ENCODE data around the gene MMEL1. TPM values are rescaled to one million over a fixed set of nuclear protein-coding genes. Genes with fewer than 3 reads are reported as not detected.

Gene MMEL1
- total and polyA plus RNA-seq, 2 of the 13 experiments (the other 11 are each of a cell fraction or from before 2014, with no cell fraction given), result 0.48 TPM; not detected in 1

DNA sequence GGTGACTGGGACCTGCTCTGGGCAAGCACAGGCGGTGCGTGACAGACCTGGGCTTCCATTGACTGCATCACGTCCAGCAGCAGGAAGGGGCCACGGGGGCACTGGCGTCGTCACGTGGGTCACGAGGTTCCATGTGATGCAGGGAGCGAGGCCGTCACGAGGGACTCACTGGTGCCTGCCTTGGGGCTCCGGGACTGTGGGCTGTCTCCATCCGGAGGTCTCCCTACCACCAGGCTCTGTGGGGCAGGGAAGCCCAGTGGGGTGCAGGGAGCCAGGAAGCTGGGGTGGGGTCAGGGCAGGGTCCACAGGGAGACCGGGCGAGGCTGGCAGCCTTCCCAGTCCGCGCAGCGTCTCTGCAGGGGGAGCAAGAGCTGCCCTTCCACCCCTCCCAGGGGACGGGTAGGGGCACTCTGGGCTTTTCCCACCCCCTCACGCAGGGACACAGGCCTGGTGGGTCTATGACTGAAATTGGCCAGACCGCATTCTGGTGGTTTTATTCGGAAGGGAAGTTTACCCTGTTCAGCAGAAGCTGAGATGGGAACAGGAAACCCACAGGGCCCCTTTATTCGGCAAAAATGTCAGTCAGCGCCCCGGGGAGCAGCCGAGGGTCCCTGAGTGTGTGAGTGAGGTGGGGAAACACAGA lies 77.1 kb downstream of the MMEL1 start (continued):
- TF ChIP-seq GPN1 (CRISPR knock-in tag; IDR thresholded peaks at IDR 0.05; ENCODE audit: borderline replicate concordance), result no peak
- TF ChIP-seq TAF15 (IDR thresholded peaks at IDR 0.05; ENCODE audit: low read depth, low read length, poor library complexity, severe bottlenecking), result no peak
- no peak for TF ChIP-seq PCBP1 (IDR thresholded peaks at IDR 0.05; ENCODE audit: borderline replicate concordance, low read depth, low read length)
- no peak for TF ChIP-seq SIX4 (CRISPR knock-in tag; IDR thresholded peaks at IDR 0.05)
- no peak for TF ChIP-seq ZNF703 (CRISPR knock-in tag; IDR thresholded peaks at IDR 0.05; ENCODE audit: borderline replicate concordance)
- TF ChIP-seq DNMT1 (CRISPR knock-in tag; IDR thresholded peaks at IDR 0.05), result no peak
- no peak for TF ChIP-seq HNRNPK (IDR thresholded peaks at IDR 0.05; ENCODE audit: low read depth, low read length, poor library complexity, severe bottlenecking)
- no peak; the same call in 1 of the 2 replicates for TF ChIP-seq ZNF691 (CRISPR knock-in tag; IDR thresholded peaks at IDR 0.05; ENCODE audit: borderline replicate concordance, low read depth)
- TF ChIP-seq ZNF530 (CRISPR knock-in tag; IDR thresholded peaks at IDR 0.05; ENCODE audit: low read depth), result no peak
- TF ChIP-seq ZBTB1 (CRISPR knock-in tag; IDR thresholded peaks at IDR 0.05; ENCODE audit: borderline replicate concordance), result no peak
- TF ChIP-seq ZFAT (CRISPR knock-in tag; conservative IDR thresholded peaks at IDR 0.05), result no peak
- TF ChIP-seq, protein P1, sequence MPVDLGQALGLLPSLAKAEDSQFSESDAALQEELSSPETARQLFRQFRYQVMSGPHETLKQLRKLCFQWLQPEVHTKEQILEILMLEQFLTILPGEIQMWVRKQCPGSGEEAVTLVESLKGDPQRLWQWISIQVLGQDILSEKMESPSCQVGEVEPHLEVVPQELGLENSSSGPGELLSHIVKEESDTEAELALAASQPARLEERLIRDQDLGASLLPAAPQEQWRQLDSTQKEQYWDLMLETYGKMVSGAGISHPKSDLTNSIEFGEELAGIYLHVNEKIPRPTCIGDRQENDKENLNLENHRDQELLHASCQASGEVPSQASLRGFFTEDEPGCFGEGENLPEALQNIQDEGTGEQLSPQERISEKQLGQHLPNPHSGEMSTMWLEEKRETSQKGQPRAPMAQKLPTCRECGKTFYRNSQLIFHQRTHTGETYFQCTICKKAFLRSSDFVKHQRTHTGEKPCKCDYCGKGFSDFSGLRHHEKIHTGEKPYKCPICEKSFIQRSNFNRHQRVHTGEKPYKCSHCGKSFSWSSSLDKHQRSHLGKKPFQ (CRISPR knock-in tag; IDR thresholded peaks at IDR 0.05; ENCODE audit: insufficient replicate concordance), result peak; percentile 73
- TF ChIP-seq HCFC1 (IDR thresholded peaks at IDR 0.05; ENCODE audit: low read depth, low read length), result no peak
- TF ChIP-seq HBP1 (CRISPR knock-in tag; IDR thresholded peaks at IDR 0.05; ENCODE audit: low read depth), result no peak
- no peak for TF ChIP-seq ARID3A (IDR thresholded peaks at IDR 0.05; ENCODE audit: low read depth, low read length)
- no peak; the same call in 1 of the 2 replicates for TF ChIP-seq KDM2A (CRISPR knock-in tag; IDR thresholded peaks at IDR 0.05; ENCODE audit: borderline replicate concordance, low read depth)
- no peak for TF ChIP-seq GATA4 (IDR thresholded peaks at IDR 0.05; ENCODE audit: borderline replicate concordance, low read depth)
- TF ChIP-seq NR2F2 (IDR thresholded peaks at IDR 0.05; ENCODE audit: borderline replicate concordance, low read depth), result no peak
- TF ChIP-seq MAFF (IDR thresholded peaks at IDR 0.05; ENCODE audit: low read depth, low read length), result no peak
- TF ChIP-seq ZMYM3 (CRISPR knock-in tag; IDR thresholded peaks at IDR 0.05), result no peak
- no peak for TF ChIP-seq GMEB1 (CRISPR knock-in tag; IDR thresholded peaks at IDR 0.05; ENCODE audit: borderline replicate concordance)
- no peak for TF ChIP-seq GTF2F1 (IDR thresholded peaks at IDR 0.05; ENCODE audit: low read length)

All from HepG2 (cell line).